GM12878 (cell line): Measurements from ENCODE around the gene GLI2. TPM values are rescaled to one million over a fixed set of nuclear protein-coding genes. Genes with fewer than 3 reads are reported as not detected.

Source experiments
- ATAC-seq: fragments of 200-7000 bp; cut with Tn5 transposase; 3 replicates; pipeline ENCODE4 v1.9.1; 2020; ENCODE audit warnings: mild to moderate bottlenecking, moderate library complexity
- BruUV-seq: library from RNA; stranded (reverse); fragments of 400-500 nt; replicated peaks from 2 replicates; lab custom pipeline; 2021; lab: Mats Ljungman, UMichigan
- CTCF ChIA-PET: fragments of 300-600 bp; sonication (Branson Sonifier 250); formaldehyde crosslinking; extraction: SDS; loops from one replicate; lab custom pipeline; 2021; ENCODE audit warnings: inconsistent platforms; lab: Yijun Ruan, JAX
- POLR2A ChIA-PET: fragments of 350-600 bp; formaldehyde crosslinking; extraction: SDS; loops from one replicate; lab custom pipeline; 2021; ENCODE audit warnings: inconsistent platforms; lab: Charles Lee
- RAD21 ChIA-PET: fragments of 300-600 bp; sonication (Branson Sonifier 250); formaldehyde crosslinking; loops from one replicate; lab custom pipeline; 2023; ENCODE audit warnings: antibody characterized with exemption; ENCODE audit not compliant: unreplicated experiment; lab: Charles Lee
- SMC1A ChIA-PET: fragments of 300-600 bp; sonication (Branson Sonifier 250); formaldehyde crosslinking; loops from one replicate; lab custom pipeline; 2023; ENCODE audit not compliant: unreplicated experiment, uncharacterized antibody; lab: Charles Lee
- DNase-seq: peaks from one replicate; pipeline ENCODE4 v3.0.0-alpha.2; 2011; ENCODE audit warnings: low read depth, low spot score
- FAIRE-seq: peaks from 3 replicates; lab custom pipeline; 2011; peaks lifted over from hg19 to GRCh38; lab: Jason Lieb, UNC
- H2AFZ ChIP-seq: 2 replicates; pipeline ENCODE4 v1.6.0; 2011; ENCODE audit warnings: low read depth, low read length, control low read depth; ENCODE audit not compliant: control insufficient read depth
- H3K27ac ChIP-seq: 2 replicates; pipeline ENCODE4 v1.5.1; 2011; ENCODE audit warnings: control low read depth; ENCODE audit not compliant: control insufficient read depth, insufficient read depth
- H3K27me3 ChIP-seq, 2 experiments: replicated peaks in 1 of 2; 2 replicates each; pipeline versions ENCODE4 v1.6.0 to v1.6.1; 2011; ENCODE audit warnings: low read length in 1 of 2; ENCODE audit not compliant: control insufficient read depth in 2 of 2, insufficient read depth in 2 of 2
- H3K36me3 ChIP-seq, 2 experiments: 2 replicates each; pipeline ENCODE4 v1.5.1; 2011; ENCODE audit warnings: low read length in 1 of 2; ENCODE audit not compliant: control insufficient read depth in 2 of 2, insufficient read depth in 2 of 2
- H3K4me1 ChIP-seq: 2 replicates; pipeline ENCODE4 v1.6.1; 2011; ENCODE audit warnings: mild to moderate bottlenecking, low read length, moderate library complexity, mixed read lengths; ENCODE audit not compliant: control insufficient read depth, insufficient read depth
- H3K4me2 ChIP-seq: 2 replicates; pipeline ENCODE4 v1.6.0; 2011; ENCODE audit warnings: control low read depth; ENCODE audit not compliant: control insufficient read depth, insufficient read depth
- H3K4me3 ChIP-seq: fragments of 200-600 bp; sonication (generic); 2 replicates; pipeline ENCODE4 v1.5.1; 2016
- H3K79me2 ChIP-seq: 2 replicates; pipeline ENCODE4 v1.6.0; 2011; ENCODE audit warnings: low read length; ENCODE audit not compliant: control insufficient read depth, insufficient read depth
- H3K9ac ChIP-seq: 2 replicates; pipeline ENCODE4 v1.8.0; 2011; ENCODE audit warnings: low read length, control low read depth, mixed read lengths; ENCODE audit not compliant: control insufficient read depth, insufficient read depth
- H3K9me3 ChIP-seq: replicated peaks from 3 replicates; pipeline ENCODE4 v1.5.1; 2011; ENCODE audit warnings: mild to moderate bottlenecking, low read length; ENCODE audit not compliant: control insufficient read depth, insufficient read depth
- H4K20me1 ChIP-seq: 2 replicates; pipeline ENCODE4 v1.6.0; 2011; ENCODE audit not compliant: control insufficient read depth, insufficient read depth
- GATAD2B ChIP-seq: fragments of 450-650 bp; conservative IDR thresholded peaks from 2 replicates; pipeline ENCODE4 v1.6.1; 2017; ENCODE audit warnings: low read depth, mild to moderate bottlenecking, moderate library complexity
- NFYA ChIP-seq: IDR thresholded peaks from 2 replicates; pipeline ENCODE4 v1.6.1; 2011; ENCODE audit warnings: low read depth, mild to moderate bottlenecking, low read length, improper control_type of control experiment, borderline replicate concordance
- PAX8 ChIP-seq: fragments of 450-650 bp; IDR thresholded peaks from 2 replicates; pipeline ENCODE4 v1.6.1; 2017; ENCODE audit warnings: mild to moderate bottlenecking, moderate library complexity
- RELA ChIP-seq: fragments of 450-650 bp; IDR thresholded peaks from 2 replicates; pipeline ENCODE4 v1.8.0; 2014; ENCODE audit warnings: borderline replicate concordance; ENCODE audit not compliant: partially characterized antibody
- ZNF217 ChIP-seq: fragments of 450-650 bp; IDR thresholded peaks from 2 replicates; pipeline ENCODE4 v1.6.1; 2017; ENCODE audit warnings: antibody characterized with exemption, mild to moderate bottlenecking
- ZNF274 ChIP-seq: IDR thresholded peaks from one replicate; pipeline ENCODE4 v1.8.0; 2011; ENCODE audit not compliant: insufficient read length, insufficient read depth
- ZNF687 ChIP-seq: fragments of 450-650 bp; IDR thresholded peaks from 2 replicates; pipeline ENCODE4 v1.6.1; 2017; ENCODE audit warnings: mild to moderate bottlenecking, moderate library complexity
- WGBS: methylation state at CpG from one replicate; pipeline ENCODE4 v1.1.6; 2016; ENCODE audit warnings: low lambda C conversion rate; ENCODE audit not compliant: insufficient replicate concordance, insufficient coverage; ENCODE audit errors: missing lambda C conversion rate; 5-methylcytosine and 5-hydroxymethylcytosine counted together
- in situ Hi-C: fragments of 300-500 bp; cut with MboI; formaldehyde crosslinking; loops from 9 replicates; pipeline ENCODE4 v1.14.3; 2018; ENCODE audit warnings: mixed read lengths
- intact Hi-C: fragments of 100-400 bp; cut with micrococcal nuclease; formaldehyde crosslinking; loops from one replicate; pipeline ENCODE4 v1.14.2; 2022; ENCODE audit not compliant: unreplicated experiment
- polyA plus RNA-seq, 11 experiments: library from polyadenylated mRNA; depleted of rRNA in 4 of 11; unstranded in 6 of 11; stranded (reverse) in 5 of 11; fragments of >200 nt; fragmentation: Nextera tagmentation in 4 of 11; fragmentation: Illumina TruSeq in 1 of 11; extraction: Ambion mirVana in 4 of 11; extraction: Trizol in 1 of 11; gene quantifications; 1 replicate in 1 of 11; 2 replicates in 10 of 11; pipeline versions ENCODE4 v1.2.1 to v1.2.3, GENCODE V29; 2011 to 2016; ENCODE audit warnings: inconsistent platforms in 2 of 11, missing spikeins in 2 of 11, low read depth in 1 of 11
- total RNA-seq, 4 experiments: library from RNA; depleted of rRNA in 3 of 4; stranded (reverse); fragments of >200 nt in 3 of 4; fragmentation: Illumina TruSeq in 1 of 4; extraction: Trizol in 1 of 4; gene quantifications; 2 replicates each; pipeline versions ENCODE4 v1.2.1 to v1.2.3, GENCODE V29; 2013 to 2021

GLI2 gene
- total and polyA plus RNA-seq, 10 of the 15 experiments (the other 5 are each of a cell fraction or from before 2014, with no cell fraction given): 0.01 TPM; not detected in 9

DNA sequence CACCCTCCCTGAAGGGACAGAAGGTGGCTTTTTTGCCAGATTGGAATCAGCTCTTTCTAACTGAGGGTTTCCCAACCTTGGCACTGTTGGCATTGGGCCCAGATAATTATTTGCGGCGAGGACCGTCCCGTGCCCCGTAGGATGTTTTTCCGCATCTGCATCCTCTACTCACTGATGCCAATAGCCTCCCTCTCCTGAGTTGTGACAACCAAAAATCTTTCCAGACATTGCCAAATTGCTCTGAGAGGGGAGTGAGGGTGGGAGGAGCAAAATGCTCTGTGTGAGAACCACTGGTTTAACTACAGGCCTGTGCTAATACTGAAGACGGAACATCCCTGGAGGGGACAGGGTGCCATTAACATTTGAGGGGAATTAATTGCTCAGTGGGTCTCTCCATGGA is 33.6 kb upstream of the GLI2 start:
- Histone ChIP-seq H3K4me2 (no peak overlapping the region), H3K79me2 (no peaks in the 10 kb centered on the region), H3K9me3 (no peaks in the 10 kb centered on the region), H3K27ac (no peak overlapping the region), H4K20me1 (no peaks in the 10 kb centered on the region; the same call in 1 of the 2 replicates), H2AFZ (no peak overlapping the region), H3K4me1 (no peaks in the 10 kb centered on the region), H3K36me3 (no peaks in the 10 kb centered on the region), H3K9ac (no peak overlapping the region), H3K27me3 (peaks cover 0 to 2% of the 10 kb centered on the region in 2 experiments; a peak in 3 of 4 replicates), H3K4me3 (no peak overlapping the region)
- ATAC-seq (no peak), FAIRE-seq (no peak), DNase-seq (no peak)
- WGBS: 63% methylated on average over 7 of the region's 7 CpGs
- intact Hi-C loops: no loop called here
- TF ChIP-seq ZNF274 (no peak), PAX8 (no peak), RELA (no peak), ZNF217 (no peak), ZNF687 (no peak), NFYA (no peak), GATAD2B (no peak)
- SMC1A ChIA-PET: no interaction called here
- RAD21 ChIA-PET: no interaction called here
- in situ Hi-C loops: no loop called here
- CTCF ChIA-PET: interaction anchor here (1.1 to 1.4 kb wide), 2 partner anchors 21 to 378 kb away, joined by 3 to 4 read pairs; no protein-coding TSS in a partner anchor
- POLR2A ChIA-PET: no interaction called here
- BruUV-seq: no TSS peak
